Stimulated activated CD4-positive, alpha-beta T cell treated with anti-CD3 and anti-CD28 coated beads, Interleukin-1b, Interleukin-23, amount 100 ng/mL, for 1 hour (primary cell): Measurements from ENCODE around the gene BORCS6.
A peak's percentile ranks its signal among the peaks of the same experiment; 100 is the strongest.

Experiments
- DNase-seq, 2 donors: peaks; one replicate each; pipeline ENCODE4 v3.0.0-alpha.2; 2020; ENCODE audit warnings: low read depth in 2 of 2

BORCS6 gene

GRCh38 chr17:8210761-8211458 lies 20.9 kb upstream of the BORCS6 start:
- DNase-seq, result no peak

DNA sequence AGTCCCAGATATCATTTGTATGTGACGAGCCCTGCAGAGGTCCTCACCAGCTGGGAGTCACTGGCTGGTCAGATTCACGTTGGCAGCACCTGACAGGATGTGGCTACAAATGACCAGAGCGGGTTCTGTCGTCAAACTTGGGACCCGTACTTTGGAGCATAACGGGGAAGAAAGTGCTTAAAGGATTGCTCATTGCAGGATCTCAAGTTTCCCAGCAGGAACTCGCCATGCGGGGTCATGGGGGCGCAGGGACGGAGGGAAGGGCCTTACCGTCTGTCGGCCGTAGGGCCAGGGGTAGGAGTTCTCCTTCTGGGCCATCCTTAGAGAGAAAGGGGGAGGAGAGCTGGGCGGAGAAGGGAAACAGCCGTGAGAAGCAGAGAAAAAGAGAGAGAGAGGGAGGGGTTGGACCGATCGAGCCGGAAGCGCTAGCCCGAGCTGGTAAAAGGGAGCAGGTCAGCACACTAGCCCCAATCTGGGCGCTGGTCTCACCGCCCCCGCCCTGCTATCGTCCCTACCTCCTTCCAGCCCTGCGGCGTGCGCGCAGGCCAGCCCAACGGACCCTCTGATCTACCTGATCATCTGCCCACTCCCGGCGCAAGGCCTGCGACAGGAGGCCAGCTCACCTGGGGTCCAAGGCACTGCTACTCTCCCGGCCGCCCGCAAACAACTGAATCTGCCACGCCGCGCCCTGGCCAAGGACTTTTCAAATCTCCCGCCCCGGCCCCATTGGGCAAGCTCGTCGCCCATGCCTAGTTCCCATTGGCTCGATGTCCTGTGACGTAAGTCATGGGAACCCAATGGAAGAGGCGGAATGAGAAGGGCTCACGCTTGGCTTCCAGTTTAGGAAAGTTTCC lies 20.2 kb upstream of the BORCS6 start, which contains the start of gene AURKB:
TSS of gene AURKB (minus strand) at position 669 of the 854 bp plus-strand sequence. CDS start at position 318, 351 bp downstream.
- peak; percentile 80 for DNase-seq

DNA sequence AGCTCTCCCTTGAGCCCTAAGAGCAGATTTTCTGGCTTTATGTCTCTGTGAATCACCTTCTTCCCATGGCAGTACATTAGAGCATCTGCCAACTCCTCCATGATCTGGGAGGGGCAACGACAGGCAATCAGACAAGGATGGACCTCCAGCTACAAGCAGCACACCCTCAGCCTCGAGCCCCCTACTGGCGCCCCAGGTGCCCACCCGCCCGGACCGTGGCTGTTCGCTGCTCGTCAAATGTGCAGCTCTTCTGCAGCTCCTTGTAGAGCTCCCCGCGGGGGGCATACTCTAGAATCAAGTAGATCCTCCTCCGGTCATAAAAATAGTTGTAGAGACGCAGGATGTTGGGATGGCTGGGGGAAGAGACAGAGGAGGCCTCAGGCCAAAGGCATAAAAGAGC lies 16.6 kb upstream of the BORCS6 start:
- no peak for DNase-seq

DNA sequence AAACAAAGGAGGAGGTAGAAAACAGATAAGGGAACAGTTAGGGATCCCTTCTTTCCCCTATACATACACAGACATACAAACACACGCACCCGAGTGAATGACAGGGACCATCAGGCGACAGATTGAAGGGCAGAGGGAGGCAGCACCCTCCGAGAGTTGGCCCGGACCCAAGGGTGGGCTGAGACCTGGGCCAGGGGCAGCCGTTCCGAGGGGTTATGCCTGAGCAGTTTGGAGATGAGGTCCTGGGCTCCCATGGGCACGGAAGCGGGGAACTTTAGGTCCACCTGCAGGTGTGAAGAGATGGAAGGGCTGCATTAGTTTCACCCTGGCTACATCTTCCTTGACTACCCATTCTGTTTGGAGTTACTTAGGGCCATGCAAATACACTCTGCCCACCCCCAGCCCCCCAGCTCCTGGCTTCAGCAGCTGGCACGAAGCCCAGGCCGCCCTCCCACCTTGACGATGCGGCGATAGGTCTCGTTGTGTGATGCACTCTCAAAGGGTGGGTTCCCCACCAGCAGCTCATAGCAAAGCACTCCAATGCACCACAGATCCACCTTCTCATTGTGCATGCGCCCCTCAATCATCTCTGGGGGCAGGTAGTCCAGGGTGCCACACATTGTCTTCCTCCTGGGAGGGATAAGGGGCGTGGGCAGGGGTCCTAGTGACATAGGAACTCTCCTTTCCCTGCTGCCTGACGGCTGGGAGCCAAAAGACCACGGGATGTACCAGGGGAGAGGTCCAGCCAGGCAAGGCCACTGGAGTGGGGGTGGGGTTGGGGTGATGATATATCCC lies 15.0 kb upstream of the BORCS6 start:
- DNase-seq, result no peak

- DNase-seq, result no peak
These were observed 2.3 kb upstream of the BORCS6 start for GRCh38 chr17:8192070-8192815.

GRCh38 chr17:8190506-8190905 lies 526 bp upstream of the BORCS6 start:
- no peak for DNase-seq

GRCh38 chr17:8189041-8189710 lies 804 bp downstream of the BORCS6 start:
- no peak for DNase-seq

GRCh38 chr17:8188263-8188839 lies 1.6 kb downstream of the BORCS6 start:
- no peak for DNase-seq

DNA sequence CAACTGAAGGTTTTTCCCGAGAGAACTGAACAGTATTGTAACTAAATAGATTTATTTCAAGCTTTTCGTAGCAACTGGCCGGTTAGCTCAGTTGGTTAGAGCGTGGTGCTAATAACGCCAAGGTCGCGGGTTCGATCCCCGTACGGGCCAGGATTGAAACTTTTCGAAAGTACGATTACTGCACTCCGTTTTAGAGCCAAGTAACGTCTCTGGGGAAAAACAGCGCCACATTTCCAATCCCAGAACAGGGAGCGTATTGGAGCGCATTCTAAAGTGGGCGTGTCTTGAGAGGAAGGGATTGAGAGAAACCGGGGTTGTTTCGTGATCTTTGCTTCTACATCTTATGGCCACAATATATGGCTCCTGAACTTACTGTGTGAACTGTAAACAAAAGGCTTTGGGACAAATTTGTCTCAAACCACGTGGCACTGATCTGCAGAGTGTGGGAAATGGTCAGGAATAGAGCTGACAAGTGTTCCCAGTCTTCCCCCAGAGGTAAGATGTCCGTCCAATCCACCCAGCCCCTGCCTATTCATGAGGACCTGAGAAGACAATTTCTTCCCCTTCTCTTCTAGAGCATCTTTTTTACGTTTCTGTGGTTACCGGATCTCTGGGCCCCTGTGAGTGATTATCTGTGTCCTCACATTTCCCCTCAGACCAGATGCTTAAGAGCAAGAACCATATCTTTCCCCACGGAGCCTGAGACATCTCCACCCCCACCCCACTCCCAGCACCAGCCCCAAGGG lies 2.3 kb downstream of the BORCS6 start:
- DNase-seq, result peak; percentile 72 to 88

GRCh38 chr17:8186787-8187516 lies 3.0 kb downstream of the BORCS6 start:
- DNase-seq, result peak; percentile 78 to 92

DNA sequence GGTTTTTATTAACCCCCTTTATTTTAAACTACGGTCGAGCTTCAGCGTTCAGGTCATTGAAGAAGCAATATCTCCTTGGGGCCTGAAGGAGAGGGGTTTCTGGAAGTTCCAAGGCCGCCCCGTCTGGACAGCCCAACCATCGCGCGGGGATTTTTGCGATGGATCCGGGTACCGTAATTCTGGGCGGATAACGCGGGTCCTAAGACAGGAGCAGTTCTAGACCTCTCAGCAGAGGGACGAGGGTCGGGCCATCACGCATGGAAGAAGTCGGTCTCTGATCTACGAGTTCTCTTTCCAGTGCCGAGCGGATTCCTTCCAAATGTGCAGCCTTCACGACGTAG lies 3.6 kb downstream of the BORCS6 start:
- DNase-seq, result no peak

DNA sequence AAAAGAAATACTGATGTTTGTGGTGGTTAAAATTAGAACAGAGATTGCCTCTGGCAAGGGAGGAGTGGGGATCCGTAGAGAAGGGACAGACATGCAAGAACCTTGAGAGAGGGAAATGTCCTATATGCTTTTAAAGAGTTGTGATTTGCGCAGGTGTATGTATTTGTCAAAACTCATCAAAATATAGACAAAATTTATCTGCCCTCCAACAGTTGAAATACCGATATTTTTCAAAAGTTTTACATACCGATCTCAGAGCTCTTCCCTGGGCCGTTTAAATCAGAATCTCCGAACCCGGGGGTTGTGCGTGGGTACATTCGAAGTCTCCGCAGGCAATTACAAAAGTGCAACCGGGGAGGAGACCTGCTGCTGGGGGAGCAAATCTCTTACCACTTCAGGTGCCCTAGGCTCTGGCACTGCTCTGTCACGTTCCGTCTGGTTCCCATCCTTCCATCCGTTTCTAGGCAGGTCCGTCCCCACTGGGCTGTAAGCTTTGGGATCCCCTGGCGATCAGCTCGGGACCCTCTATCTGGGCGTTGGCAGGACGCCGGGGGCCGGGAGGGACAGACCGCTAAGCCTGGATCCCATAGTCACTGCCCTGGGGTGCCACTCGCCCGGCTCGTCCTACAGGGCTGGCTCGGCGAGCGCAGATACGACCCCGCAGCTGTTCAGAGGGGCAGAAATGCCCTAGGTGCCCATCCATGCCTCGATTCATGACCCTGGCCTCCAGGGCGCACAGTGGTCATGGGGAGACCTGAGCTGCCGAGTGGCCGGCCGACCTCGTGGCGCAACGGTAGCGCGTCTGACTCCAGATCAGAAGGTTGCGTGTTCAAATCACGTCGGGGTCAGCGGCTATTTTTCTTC lies 4.2 kb downstream of the BORCS6 start:
- peak; percentile 84 to 95 for DNase-seq

GRCh38 chr17:8176998-8177731 lies 12.8 kb downstream of the BORCS6 start:
- no peak for DNase-seq

- peak in 1 of 2 donors; percentile 61 for DNase-seq
These were observed 13.6 kb downstream of the BORCS6 start, which contains the start of gene TMEM107 for GRCh38 chr17:8176197-8176940. Gene TMEM107 (minus strand): TSS chr17:8176380. CDS start chr17:8176286, 94 bp downstream.

- DNase-seq, result no peak
These were observed 14.2 kb downstream of the BORCS6 start for GRCh38 chr17:8175795-8176196.

- no peak for DNase-seq
These were observed 16.1 kb downstream of the BORCS6 start for GRCh38 chr17:8173871-8174322.
